K562 (cell line): ENCODE data around the gene SRRT. TPM values are rescaled to one million over a fixed set of nuclear protein-coding genes. Genes with fewer than 3 reads are reported as not detected.

Experiments
- BACH1 ChIP-seq: fragments of 200-800 bp; sonication (Bioruptor generic); IDR thresholded peaks from 2 replicates; pipeline ENCODE4 v1.6.1; 2016; ENCODE audit warnings: missing genetic modification characterization, missing compliant biosample characterization
- CTCFL ChIP-seq: IDR thresholded peaks from 2 replicates; pipeline ENCODE4 v1.6.1; 2011; ENCODE audit warnings: borderline replicate concordance, low read depth, mild to moderate bottlenecking, moderate library complexity, low read length; ENCODE audit not compliant: insufficient read depth, poor library complexity, severe bottlenecking
- DDX20 ChIP-seq: fragments of 450-650 bp; IDR thresholded peaks from 2 replicates; pipeline ENCODE4 v1.6.1; 2016; ENCODE audit warnings: missing genetic modification characterization, low read depth, mild to moderate bottlenecking, missing compliant biosample characterization, moderate library complexity
- ESRRB ChIP-seq: fragments of 250-450 bp; sonication (Bioruptor Pico); IDR thresholded peaks from 2 replicates; pipeline ENCODE4 v1.5.0; 2020; ENCODE audit warnings: mild to moderate bottlenecking, moderate library complexity, borderline replicate concordance
- ETV1 ChIP-seq: fragments of 450-650 bp; conservative IDR thresholded peaks from 2 replicates; pipeline ENCODE4 v1.6.1; 2016; ENCODE audit warnings: missing genetic modification characterization, control low read depth, low read depth, missing compliant biosample characterization
- POU5F1 ChIP-seq: fragments of 150-350 bp; IDR thresholded peaks from 2 replicates; pipeline ENCODE4 v1.6.1; 2014; ENCODE audit warnings: borderline replicate concordance, low read length, low read depth, mild to moderate bottlenecking; ENCODE audit not compliant: partially characterized antibody
- PTRF ChIP-seq: fragments of 450-650 bp; IDR thresholded peaks from 2 replicates; pipeline ENCODE4 v1.6.1; 2016; ENCODE audit warnings: mild to moderate bottlenecking, missing genetic modification characterization, missing compliant biosample characterization
- RERE ChIP-seq: sonication (generic); formaldehyde crosslinking; IDR thresholded peaks from 2 replicates; pipeline ENCODE4 v1.8.0; 2023; ENCODE audit warnings: missing genetic modification reagents, mild to moderate bottlenecking, borderline replicate concordance
- SREBF1 ChIP-seq: fragments of 150-350 bp; IDR thresholded peaks from 2 replicates; pipeline ENCODE4 v1.6.1; 2014; ENCODE audit warnings: antibody characterized with exemption, low read depth, low read length, borderline replicate concordance
- U2AF2 ChIP-seq: fragments of 200-400 bp; formaldehyde crosslinking; optimal IDR thresholded peaks from 2 replicates; pipeline ENCODE3; 2017; ENCODE audit warnings: low read depth, mild to moderate bottlenecking, low read length
- YBX1 ChIP-seq: fragments of 450-650 bp; IDR thresholded peaks from 2 replicates; pipeline ENCODE4 v1.7.1; 2016; ENCODE audit warnings: mild to moderate bottlenecking
- ZNF217 ChIP-seq: sonication (generic); formaldehyde crosslinking; IDR thresholded peaks from 2 replicates; pipeline ENCODE4 v1.8.0; 2022; ENCODE audit warnings: mild to moderate bottlenecking, missing genetic modification reagents
- ZNF280A ChIP-seq: fragments of 450-650 bp; IDR thresholded peaks from 2 replicates; pipeline ENCODE4 v1.6.1; 2018; ENCODE audit warnings: mild to moderate bottlenecking, low read depth; ENCODE audit not compliant: partially characterized antibody
- ZNF408 ChIP-seq: fragments of 250-450 bp; sonication (Bioruptor Pico); IDR thresholded peaks from 2 replicates; pipeline ENCODE4 v1.4.0; 2020; ENCODE audit warnings: low read depth, mild to moderate bottlenecking, moderate library complexity
- ZNF639 ChIP-seq, 2 experiments: fragments of 200-800 bp in 1 of 2; sonication (Bioruptor generic) in 1 of 2; sonication (generic) in 1 of 2; formaldehyde crosslinking in 1 of 2; IDR thresholded peaks in 1 of 2; conservative IDR thresholded peaks in 1 of 2; 2 replicates each; pipeline versions ENCODE4 v1.5.0 to v1.6.1; 2016 to 2020; ENCODE audit warnings: missing compliant biosample characterization in 1 of 2, missing genetic modification characterization in 1 of 2, missing genetic modification reagents in 1 of 2
- ZNF717 ChIP-seq: fragments of 250-450 bp; sonication (Bioruptor Pico); IDR thresholded peaks from 2 replicates; pipeline ENCODE4 v1.5.0; 2021
- polyA plus RNA-seq, 8 experiments: library from polyadenylated mRNA; depleted of rRNA in 4 of 8; stranded (reverse) in 5 of 8; unstranded in 3 of 8; fragments of >200 nt; fragmentation: Nextera tagmentation in 2 of 8; fragmentation: Illumina TruSeq in 1 of 8; extraction: Ambion mirVana in 2 of 8; extraction: Trizol in 1 of 8; gene quantifications; 2 replicates each; pipeline versions ENCODE4 v1.2.1 to v1.2.3, GENCODE V29; 2011 to 2014; ENCODE audit warnings: inconsistent platforms in 1 of 8, missing spikeins in 1 of 8
- total RNA-seq, 7 experiments: library from RNA; depleted of rRNA in 6 of 7; stranded (reverse); fragments of >200 nt in 6 of 7; fragmentation: Illumina TruSeq in 2 of 7; extraction: Trizol in 2 of 7; gene quantifications; 2 replicates each; pipeline versions ENCODE4 v1.2.1 to v1.2.3, GENCODE V29; 2011 to 2021; ENCODE audit warnings: low replicate concordance in 1 of 7

The SRRT gene
- total and polyA plus RNA-seq, 9 of the 15 experiments (the other 6 are each of a cell fraction or from before 2014, with no cell fraction given), result 10.3 to 263 (median 84.4) TPM

- TF ChIP-seq BACH1 (tag) (no peak), RERE (CRISPR knock-in tag) (no peak), ZNF408 (CRISPR knock-in tag) (no peak), ZNF217 (CRISPR knock-in tag) (no peak), POU5F1 (peak; percentile 62), DDX20 (tag) (no peak), ZNF639 (CRISPR knock-in tag; conservative IDR thresholded peaks at IDR 0.05 in 1 of 2, IDR thresholded peaks at IDR 0.05 in 1 of 2) (peak in 1 of 2 experiments; percentile 88; a peak in 2 of 4 replicates), CTCFL (peak; percentile 51), ESRRB (CRISPR knock-in tag) (no peak), YBX1 (no peak), ETV1 (tag) (no peak; the same call in 1 of the 2 replicates), U2AF2 (no peak), ZNF717 (CRISPR knock-in tag) (no peak), SREBF1 (no peak), ZNF280A (no peak), PTRF (tag) (no peak)
Measured at GRCh38 chr7:100837099-100837836, 37.6 kb upstream of the SRRT start (continued).
